ENCODE data around the gene LRIF1.

LRIF1 gene

DNA sequence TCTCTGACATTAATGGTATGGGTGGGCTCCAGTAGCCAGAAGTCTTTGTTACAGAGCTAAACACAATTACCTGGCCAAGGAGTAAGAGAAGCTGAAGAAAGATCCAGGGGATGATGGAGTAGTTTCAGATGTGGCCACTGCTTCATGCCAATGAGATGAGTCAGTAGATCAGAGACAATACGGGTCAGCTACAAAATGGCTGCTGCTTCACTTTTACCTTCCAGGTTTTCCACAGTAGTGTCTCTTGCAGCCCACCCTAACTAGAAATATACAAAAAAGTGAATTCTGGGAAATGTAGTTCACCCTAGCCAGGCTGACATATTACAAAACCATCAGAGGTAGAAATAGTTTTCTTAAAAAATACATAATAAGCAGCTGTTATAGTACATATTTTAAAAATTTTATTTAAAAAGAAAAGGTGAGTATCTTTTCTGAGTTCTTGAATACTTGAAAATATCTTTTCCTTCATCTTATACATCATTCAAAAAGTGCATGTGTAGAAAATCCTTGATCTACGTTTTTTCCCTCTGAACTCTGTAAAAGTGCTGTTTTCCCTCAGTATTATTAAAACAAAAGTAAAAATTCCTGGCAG lies 36.1 kb downstream of the LRIF1 start:
- TF ChIP-seq, protein P1, sequence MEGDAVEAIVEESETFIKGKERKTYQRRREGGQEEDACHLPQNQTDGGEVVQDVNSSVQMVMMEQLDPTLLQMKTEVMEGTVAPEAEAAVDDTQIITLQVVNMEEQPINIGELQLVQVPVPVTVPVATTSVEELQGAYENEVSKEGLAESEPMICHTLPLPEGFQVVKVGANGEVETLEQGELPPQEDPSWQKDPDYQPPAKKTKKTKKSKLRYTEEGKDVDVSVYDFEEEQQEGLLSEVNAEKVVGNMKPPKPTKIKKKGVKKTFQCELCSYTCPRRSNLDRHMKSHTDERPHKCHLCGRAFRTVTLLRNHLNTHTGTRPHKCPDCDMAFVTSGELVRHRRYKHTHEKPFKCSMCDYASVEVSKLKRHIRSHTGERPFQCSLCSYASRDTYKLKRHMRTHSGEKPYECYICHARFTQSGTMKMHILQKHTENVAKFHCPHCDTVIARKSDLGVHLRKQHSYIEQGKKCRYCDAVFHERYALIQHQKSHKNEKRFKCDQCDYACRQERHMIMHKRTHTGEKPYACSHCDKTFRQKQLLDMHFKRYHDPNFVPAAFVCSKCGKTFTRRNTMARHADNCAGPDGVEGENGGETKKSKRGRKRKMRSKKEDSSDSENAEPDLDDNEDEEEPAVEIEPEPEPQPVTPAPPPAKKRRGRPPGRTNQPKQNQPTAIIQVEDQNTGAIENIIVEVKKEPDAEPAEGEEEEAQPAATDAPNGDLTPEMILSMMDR (conservative IDR thresholded peaks at IDR 0.05): no peak
- TF ChIP-seq ZFX (IDR thresholded peaks at IDR 0.05): no peak
- no peak overlapping the region for H3K27ac ChIP-seq

DNA sequence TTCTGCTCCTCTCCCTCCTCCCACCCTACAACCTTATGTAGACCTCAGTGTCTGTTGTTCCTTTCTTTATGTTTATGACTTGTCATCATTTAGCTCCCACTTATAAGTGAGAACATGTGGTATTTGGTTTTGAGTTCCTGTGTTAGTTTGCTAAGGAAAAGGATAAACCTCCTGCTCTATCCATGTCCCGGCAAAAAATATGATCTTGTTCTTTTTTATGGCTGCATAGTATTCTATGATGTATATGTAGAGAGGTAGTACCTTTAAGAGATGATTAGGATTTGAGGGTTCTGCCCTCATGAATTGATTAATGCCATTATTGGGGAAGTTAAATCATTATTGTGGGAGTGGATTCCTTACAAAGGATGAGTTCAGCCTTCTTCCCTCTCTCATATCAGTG lies 41.8 kb downstream of the LRIF1 start:
- TF ChIP-seq ZFX (IDR thresholded peaks at IDR 0.05): no peak
- TF ChIP-seq, protein P1 (conservative IDR thresholded peaks at IDR 0.05): no peak

DNA sequence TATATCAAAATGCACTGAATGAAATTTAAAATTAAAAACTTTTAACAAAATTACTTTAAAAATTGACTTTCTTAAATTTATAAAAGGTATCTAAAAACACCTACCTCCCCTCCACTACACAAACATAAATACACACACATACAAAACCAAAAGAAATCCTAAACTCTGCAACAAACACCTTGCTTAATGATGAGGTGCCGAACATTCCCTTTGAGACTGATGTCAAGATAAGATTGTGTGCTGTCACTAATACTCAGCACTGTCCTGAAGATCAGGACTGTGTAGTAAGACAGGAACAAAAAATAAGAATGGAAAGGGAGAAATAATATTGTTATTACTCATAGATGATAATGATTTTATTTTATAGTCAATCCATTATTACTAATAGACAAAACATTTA lies 45.7 kb downstream of the LRIF1 start:
- H3K27ac ChIP-seq: no peak overlapping the region
- TF ChIP-seq, protein P1 (conservative IDR thresholded peaks at IDR 0.05): no peak
- no peak for TF ChIP-seq ZFX (IDR thresholded peaks at IDR 0.05)

More for the DNA sequence above, 41.8 kb downstream of the LRIF1 start:
- no peak overlapping the region for H3K27ac ChIP-seq

DNA sequence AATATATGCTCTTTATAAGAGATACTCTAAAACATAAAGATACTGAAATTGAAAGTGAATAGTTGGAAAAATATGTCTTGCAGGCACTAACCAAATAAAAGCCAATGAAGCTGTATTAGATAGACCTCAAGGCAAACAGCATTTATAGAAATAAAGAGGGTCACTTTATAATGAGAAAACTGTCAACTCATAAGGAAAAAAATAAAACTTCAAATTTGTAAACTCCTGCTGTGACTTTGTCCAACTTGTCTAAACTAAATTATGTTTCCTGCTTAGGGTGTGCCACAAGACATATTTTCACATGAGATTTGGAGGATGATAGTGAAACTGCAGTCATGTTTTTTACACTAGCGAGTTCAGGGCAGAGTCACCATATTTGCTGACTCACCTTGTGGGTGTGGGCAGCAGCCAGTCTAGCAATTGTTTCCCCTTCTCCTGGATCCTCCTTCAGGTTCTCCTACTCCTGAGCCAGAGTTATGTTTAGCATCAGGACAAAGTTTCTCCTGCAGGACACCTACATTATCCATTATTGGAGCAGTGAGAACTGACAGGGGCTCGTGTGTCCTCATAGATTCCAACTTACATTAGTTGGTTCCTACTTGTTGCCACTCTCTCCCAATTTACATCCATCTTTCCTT lies 46.9 kb downstream of the LRIF1 start:
- TF ChIP-seq, protein P1 (conservative IDR thresholded peaks at IDR 0.05): no peak
- no peak for TF ChIP-seq ZFX (IDR thresholded peaks at IDR 0.05)
- H3K27ac ChIP-seq: no peak overlapping the region

DNA sequence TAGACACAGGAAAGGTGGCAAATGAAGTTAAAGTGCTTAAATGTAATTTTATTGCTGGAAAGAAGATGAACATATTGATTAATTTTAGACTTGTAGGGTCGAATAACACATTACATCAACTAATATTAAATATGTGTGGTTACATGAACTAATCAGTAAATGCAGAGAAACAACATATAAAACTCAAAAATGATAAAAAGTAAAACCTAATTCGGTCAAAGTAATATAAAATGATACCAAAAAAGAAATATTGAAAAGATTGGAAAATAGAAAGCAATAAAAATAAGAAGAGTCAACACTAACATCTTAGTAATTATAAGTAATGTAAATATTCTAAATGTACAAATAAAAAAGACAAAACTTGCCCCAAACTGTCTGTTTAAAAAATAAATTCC lies 47.5 kb downstream of the LRIF1 start:
- TF ChIP-seq, protein P1 (conservative IDR thresholded peaks at IDR 0.05): no peak
- no peak for TF ChIP-seq ZFX (IDR thresholded peaks at IDR 0.05)
- H3K27ac ChIP-seq: no peak overlapping the region

DNA sequence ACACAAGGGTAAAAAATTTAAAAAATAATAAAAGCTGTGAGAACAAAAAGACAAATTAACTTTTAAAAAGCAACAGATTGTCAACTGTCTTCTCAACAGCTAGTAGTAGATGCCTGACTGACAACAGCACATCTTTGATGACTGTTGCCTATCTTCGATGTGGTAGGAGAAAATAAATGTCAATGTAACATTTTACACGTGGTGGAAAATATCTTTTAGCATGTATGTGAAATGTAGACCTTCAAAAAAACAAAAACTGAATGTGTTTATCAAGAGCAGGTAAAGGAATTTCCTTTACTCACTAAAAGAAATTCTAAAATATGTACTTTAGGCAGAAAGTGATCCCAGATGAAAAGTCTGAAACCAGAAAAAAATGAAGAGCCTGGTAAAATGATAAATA lies 47.9 kb downstream of the LRIF1 start:
- no peak overlapping the region for H3K27ac ChIP-seq
- TF ChIP-seq, protein P1 (conservative IDR thresholded peaks at IDR 0.05): no peak
- TF ChIP-seq ZFX (IDR thresholded peaks at IDR 0.05): no peak

DNA sequence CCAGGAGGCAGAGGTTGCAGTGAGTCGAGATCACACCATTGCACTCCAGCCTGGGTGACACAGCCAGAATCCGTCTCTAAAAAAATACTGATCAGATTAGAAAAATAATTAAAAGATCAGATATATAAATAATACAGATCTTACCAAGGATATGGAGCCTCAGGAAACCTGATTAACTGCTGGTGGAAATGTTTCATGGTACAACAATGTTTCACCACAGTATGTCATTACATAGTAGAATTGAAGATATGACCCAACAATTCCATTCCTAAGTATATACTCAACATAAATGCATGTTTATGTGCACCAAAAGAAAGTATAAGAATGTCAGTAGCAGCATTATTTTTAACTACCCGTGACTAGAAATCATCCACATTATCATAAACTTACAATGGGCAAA lies 49.0 kb downstream of the LRIF1 start:
- TF ChIP-seq, protein P1 (conservative IDR thresholded peaks at IDR 0.05): no peak
- TF ChIP-seq ZFX (IDR thresholded peaks at IDR 0.05): no peak
- H3K27ac ChIP-seq: no peak overlapping the region

All from C4-2B (cell line).